A673 (cell line): ENCODE measurements around the gene KDF1. TPM values are rescaled to one million over a fixed set of nuclear protein-coding genes. Genes with fewer than 3 reads are reported as not detected.

Experiments used
- BruUV-seq: library from RNA; stranded (reverse); fragments of 400-500 nt; replicated peaks from 2 replicates; lab custom pipeline; 2021; lab: Mats Ljungman, UMichigan
- CTCF ChIA-PET: fragments of 300-600 bp; sonication (Branson Sonifier 250); formaldehyde crosslinking; loops from one replicate; lab custom pipeline; 2022; ENCODE audit warnings: antibody characterized with exemption; lab: Charles Lee
- POLR2A ChIA-PET: fragments of 300-600 bp; sonication (Branson Sonifier 250); formaldehyde crosslinking; loops from one replicate; lab custom pipeline; 2022; ENCODE audit warnings: antibody characterized with exemption; ENCODE audit not compliant: low non-redundant PET; lab: Charles Lee
- DNase-seq: peaks from one replicate; pipeline ENCODE4 v3.0.0-alpha.2; 2015; ENCODE audit warnings: low spot score
- H3K27ac ChIP-seq: fragments of 200-600 bp; sonication (generic); 2 replicates; pipeline ENCODE4 v1.5.1; 2016; ENCODE audit warnings: mixed run types, low read depth, mild to moderate bottlenecking, mixed read lengths, antibody characterized with exemption, low read length; ENCODE audit not compliant: poor library complexity, severe bottlenecking
- H3K27me3 ChIP-seq: fragments of 200-600 bp; sonication (generic); replicated peaks from 2 replicates; pipeline ENCODE4 v1.6.1; 2017; ENCODE audit warnings: mixed run types, low read depth, mild to moderate bottlenecking, mixed read lengths, antibody characterized with exemption, low read length; ENCODE audit not compliant: insufficient read depth, poor library complexity
- H3K36me3 ChIP-seq: fragments of 200-600 bp; sonication (generic); 2 replicates; pipeline ENCODE4 v1.6.1; 2016; ENCODE audit warnings: mixed run types, mild to moderate bottlenecking, mixed read lengths, antibody characterized with exemption, low read length; ENCODE audit not compliant: insufficient read depth, poor library complexity, severe bottlenecking
- H3K4me1 ChIP-seq: fragments of 200-600 bp; sonication (generic); 2 replicates; pipeline ENCODE4 v1.6.1; 2017; ENCODE audit warnings: mixed run types, mild to moderate bottlenecking, mixed read lengths, antibody characterized with exemption, low read length; ENCODE audit not compliant: insufficient read depth, poor library complexity, severe bottlenecking
- H3K4me3 ChIP-seq: fragments of 200-600 bp; sonication (generic); 2 replicates; pipeline ENCODE4 v1.5.1; 2016; ENCODE audit warnings: low read depth, mixed run types, mild to moderate bottlenecking, mixed read lengths, low read length; ENCODE audit not compliant: poor library complexity, severe bottlenecking
- H3K9me3 ChIP-seq: fragments of 200-600 bp; sonication (generic); 2 replicates; pipeline ENCODE4 v1.6.1; 2016; ENCODE audit warnings: mixed run types, low read depth, mild to moderate bottlenecking, mixed read lengths, antibody characterized with exemption, low read length; ENCODE audit not compliant: poor library complexity, severe bottlenecking
- CTCF ChIP-seq: fragments of 300-800, 200-600 bp; sonication (generic); conservative IDR thresholded peaks from 2 replicates; pipeline ENCODE4 v1.5.1; 2017; ENCODE audit warnings: low read depth, mild to moderate bottlenecking, antibody characterized with exemption, low read length, moderate library complexity, mixed read lengths
- EZH2 ChIP-seq: fragments of 200-600 bp; sonication (generic); IDR thresholded peaks from 2 replicates; pipeline ENCODE4 v1.6.1; 2017; ENCODE audit warnings: borderline replicate concordance, low read depth, mild to moderate bottlenecking, mixed read lengths, antibody characterized with exemption, low read length; ENCODE audit not compliant: poor library complexity, severe bottlenecking
- intact Hi-C: fragments of 100-400 bp; cut with micrococcal nuclease; formaldehyde crosslinking; loops from one replicate; pipeline ENCODE4 v1.10.0; 2022; ENCODE audit not compliant: unreplicated experiment
- total RNA-seq: library from RNA; stranded (reverse); gene quantifications from 2 replicates; pipeline ENCODE4 v1.2.3, GENCODE V29; 2021

Gene KDF1
- total RNA-seq, 1 experiment from 2014 or later: not detected

GRCh38 chr1:26960625-26960966, 328 bp upstream of the KDF1 start:
- H3K4me3 ChIP-seq: peak overlapping the region; percentile 36
- no peak for DNase-seq
- TF ChIP-seq CTCF: no peak
- TF ChIP-seq EZH2: no peak
- no peak overlapping the region for H3K27ac ChIP-seq
- CTCF ChIA-PET: no interaction called here
- H3K36me3 ChIP-seq: no peaks in the 10 kb centered on the region
- no peaks in the 10 kb centered on the region for H3K4me1 ChIP-seq
- POLR2A ChIA-PET: no interaction called here
- H3K27me3 ChIP-seq: peaks cover 65% of the 10 kb centered on the region
- intact Hi-C loops: no loop called here
- no TSS peak for BruUV-seq
- peaks cover 8% of the 10 kb centered on the region for H3K9me3 ChIP-seq

DNA sequence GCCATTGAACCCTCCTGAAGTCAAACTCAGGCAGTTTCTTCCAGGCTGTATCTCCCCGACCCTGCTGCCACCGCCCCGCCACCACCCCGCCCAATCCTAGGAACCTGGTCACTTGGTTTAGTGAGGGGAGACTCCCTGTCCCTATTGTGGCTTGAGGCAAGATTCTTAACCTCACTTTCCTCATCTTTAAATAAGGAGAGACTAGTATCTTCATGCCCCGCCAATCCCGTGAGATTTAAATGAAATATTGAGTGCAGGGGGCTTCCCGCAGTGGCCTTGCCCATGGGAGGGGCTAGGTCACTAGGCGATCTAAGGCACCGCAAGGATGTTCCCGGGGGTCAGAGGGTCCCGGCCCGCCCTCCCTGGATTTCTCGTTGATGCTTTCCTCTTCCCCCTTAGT, 998 bp downstream of the KDF1 start:
- TF ChIP-seq CTCF (no peak), EZH2 (no peak)

DNA sequence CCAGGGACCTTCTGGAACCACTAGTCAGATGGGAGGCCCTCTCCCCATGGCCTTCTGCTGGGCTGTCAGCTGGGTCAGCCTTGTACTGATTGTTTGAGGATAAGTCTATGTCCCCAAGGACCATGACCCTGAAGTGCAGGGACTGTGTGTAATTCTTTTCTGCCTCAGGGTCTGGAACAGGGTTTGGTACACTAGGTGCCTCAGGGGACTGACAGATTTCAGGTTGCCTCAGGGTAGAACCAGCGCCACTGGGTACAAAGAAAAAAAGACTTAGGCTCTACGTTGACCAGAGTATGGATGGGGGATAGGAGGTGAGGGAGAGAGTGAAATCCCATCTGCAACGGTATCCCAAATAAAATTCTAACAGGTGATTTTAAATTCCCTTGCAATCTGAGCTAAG, 3.0 kb downstream of the KDF1 start:
- Histone ChIP-seq H3K36me3 (no peaks in the 10 kb centered on the region), H3K4me3 (no peak overlapping the region), H3K4me1 (no peaks in the 10 kb centered on the region), H3K27me3 (peaks cover 68% of the 10 kb centered on the region), H3K27ac (no peak overlapping the region), H3K9me3 (peaks cover 8% of the 10 kb centered on the region)
- DNase-seq: no peak
- TF ChIP-seq CTCF (no peak), EZH2 (no peak)
- CTCF ChIA-PET: no interaction called here
- BruUV-seq: no TSS peak
- intact Hi-C loops: no loop called here
- POLR2A ChIA-PET: no interaction called here

More for the DNA sequence above, 998 bp downstream of the KDF1 start:
- intact Hi-C loops: no loop called here
- Histone ChIP-seq H3K36me3 (no peaks in the 10 kb centered on the region), H3K27me3 (peaks cover 72% of the 10 kb centered on the region), H3K27ac (no peak overlapping the region), H3K9me3 (peaks cover 8% of the 10 kb centered on the region), H3K4me3 (no peak overlapping the region), H3K4me1 (no peaks in the 10 kb centered on the region)
- POLR2A ChIA-PET: no interaction called here
- CTCF ChIA-PET: no interaction called here
- no peak for DNase-seq
- no TSS peak for BruUV-seq
